MM.1S (cell line): ENCODE measurements around the gene MYL6B.
A peak's percentile ranks its signal among the peaks of the same experiment; 100 is the strongest.

Experiments used
- DNase-seq: peaks from one replicate; pipeline ENCODE4 v3.0.0-alpha.2; 2015
- H2AFZ ChIP-seq: fragments of 300-600 bp; sonication (generic); 2 replicates; pipeline ENCODE4 v1.6.0; 2016; ENCODE audit warnings: antibody characterized with exemption, low read length
- H3F3A ChIP-seq: fragments of 300-600 bp; sonication (generic); 2 replicates; pipeline ENCODE4 v1.6.1; 2016; ENCODE audit warnings: mild to moderate bottlenecking, antibody characterized with exemption, low read length, moderate library complexity, mixed read lengths; ENCODE audit not compliant: insufficient read depth
- H3K27ac ChIP-seq: fragments of 300-600 bp; sonication (generic); 2 replicates; pipeline ENCODE4 v1.5.1; 2016; ENCODE audit warnings: mild to moderate bottlenecking, low read length
- H3K27me3 ChIP-seq: fragments of 300-600 bp; sonication (generic); replicated peaks from 2 replicates; pipeline ENCODE4 v1.6.0; 2016; ENCODE audit warnings: low read length; ENCODE audit not compliant: insufficient read depth
- H3K36me3 ChIP-seq: fragments of 300-600 bp; sonication (generic); replicated peaks from 2 replicates; pipeline ENCODE4 v1.6.1; 2016; ENCODE audit warnings: mild to moderate bottlenecking, low read length, mixed read lengths; ENCODE audit not compliant: insufficient read depth
- H3K4me1 ChIP-seq: fragments of 300-600 bp; sonication (generic); 2 replicates; pipeline ENCODE4 v1.6.1; 2016; ENCODE audit warnings: low read length, mixed read lengths
- H3K4me2 ChIP-seq: fragments of 300-600 bp; sonication (generic); 2 replicates; pipeline ENCODE4 v1.6.0; 2016; ENCODE audit warnings: low read depth, low read length
- H3K4me3 ChIP-seq: fragments of 300-600 bp; sonication (generic); 2 replicates; pipeline ENCODE4 v1.5.1; 2016; ENCODE audit warnings: low read length, mixed read lengths
- H3K79me2 ChIP-seq: fragments of 300-600 bp; sonication (generic); 2 replicates; pipeline ENCODE4 v1.6.1; 2016; ENCODE audit warnings: mixed run types, low read length, mixed read lengths
- H3K9ac ChIP-seq: fragments of 300-600 bp; sonication (generic); 2 replicates; pipeline ENCODE4 v1.6.1; 2016; ENCODE audit warnings: low read length, mixed read lengths
- H3K9me2 ChIP-seq: fragments of 300-600 bp; sonication (generic); replicated peaks from 2 replicates; pipeline ENCODE4 v1.6.1; 2016; ENCODE audit warnings: mild to moderate bottlenecking, low read length, mixed read lengths; ENCODE audit not compliant: insufficient read depth
- H3K9me3 ChIP-seq: fragments of 300-600 bp; sonication (generic); replicated peaks from 2 replicates; pipeline ENCODE4 v1.6.1; 2016; ENCODE audit warnings: mild to moderate bottlenecking, low read length, mixed read lengths; ENCODE audit not compliant: insufficient read depth
- H4K20me1 ChIP-seq: fragments of 300-600 bp; sonication (generic); 2 replicates; pipeline ENCODE4 v1.6.1; 2016; ENCODE audit warnings: mild to moderate bottlenecking, low read length, moderate library complexity, mixed read lengths; ENCODE audit not compliant: insufficient read depth
- CTCF ChIP-seq: fragments of 300-600 bp; sonication (generic); IDR thresholded peaks from 2 replicates; pipeline ENCODE4 v1.5.1; 2016; ENCODE audit warnings: antibody characterized with exemption, low read length, mixed read lengths
- EZH2 ChIP-seq: fragments of 300-600 bp; sonication (generic); optimal IDR thresholded peaks from 2 replicates; pipeline ENCODE3; 2017; ENCODE audit warnings: low read depth, mild to moderate bottlenecking, antibody characterized with exemption, low read length, mixed read lengths
- EZH2phosphoT487 ChIP-seq: fragments of 300-600 bp; sonication (generic); IDR thresholded peaks from 2 replicates; pipeline ENCODE4 v1.6.1; 2018; ENCODE audit warnings: antibody characterized with exemption, low read length

Gene MYL6B

DNA sequence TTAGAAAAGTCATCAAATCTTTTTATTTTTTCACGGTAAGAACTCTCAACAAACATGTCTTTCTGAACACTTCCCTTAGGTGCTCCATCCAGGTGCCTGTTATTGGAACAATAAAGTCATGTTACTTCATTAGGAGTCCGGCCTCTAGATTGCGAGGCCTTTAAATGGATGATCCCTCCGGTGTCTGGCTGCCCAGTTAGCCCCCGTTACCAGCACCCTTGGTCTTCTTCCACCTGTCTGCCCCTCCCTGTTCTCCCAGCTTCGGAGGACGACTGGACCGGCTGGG is 48.6 kb upstream of the MYL6B start:
- H3K36me3 ChIP-seq = peaks cover 15% of the 10 kb centered on the region
- TF ChIP-seq EZH2phosphoT487 (no peak), CTCF (no peak), EZH2 (no peak)
- DNase-seq = peak; percentile 16
- no peaks in the 10 kb centered on the region for H3K9me3 ChIP-seq
- H4K20me1 ChIP-seq = peaks cover 6% of the 10 kb centered on the region; the same call in 1 of the 2 replicates
- peak overlapping the region; percentile 83 for H3K9ac ChIP-seq
- peak overlapping the region; percentile 25; the same call in 1 of the 2 replicates for H3K27ac ChIP-seq
- no peaks in the 10 kb centered on the region for H3K9me2 ChIP-seq
- H3K4me2 ChIP-seq = peak overlapping the region; percentile 79
- H3K27me3 ChIP-seq = no peaks in the 10 kb centered on the region
- peaks cover 7% of the 10 kb centered on the region for H3K4me1 ChIP-seq
- peaks cover 42% of the 10 kb centered on the region for H3K79me2 ChIP-seq
- H2AFZ ChIP-seq = peak overlapping the region; percentile 80
- H3K4me3 ChIP-seq = peak overlapping the region; percentile 78
- H3F3A ChIP-seq = 0 out of 2 replicates have a peak, but pooled peaks cover 5% of the 10 kb centered on the region

DNA sequence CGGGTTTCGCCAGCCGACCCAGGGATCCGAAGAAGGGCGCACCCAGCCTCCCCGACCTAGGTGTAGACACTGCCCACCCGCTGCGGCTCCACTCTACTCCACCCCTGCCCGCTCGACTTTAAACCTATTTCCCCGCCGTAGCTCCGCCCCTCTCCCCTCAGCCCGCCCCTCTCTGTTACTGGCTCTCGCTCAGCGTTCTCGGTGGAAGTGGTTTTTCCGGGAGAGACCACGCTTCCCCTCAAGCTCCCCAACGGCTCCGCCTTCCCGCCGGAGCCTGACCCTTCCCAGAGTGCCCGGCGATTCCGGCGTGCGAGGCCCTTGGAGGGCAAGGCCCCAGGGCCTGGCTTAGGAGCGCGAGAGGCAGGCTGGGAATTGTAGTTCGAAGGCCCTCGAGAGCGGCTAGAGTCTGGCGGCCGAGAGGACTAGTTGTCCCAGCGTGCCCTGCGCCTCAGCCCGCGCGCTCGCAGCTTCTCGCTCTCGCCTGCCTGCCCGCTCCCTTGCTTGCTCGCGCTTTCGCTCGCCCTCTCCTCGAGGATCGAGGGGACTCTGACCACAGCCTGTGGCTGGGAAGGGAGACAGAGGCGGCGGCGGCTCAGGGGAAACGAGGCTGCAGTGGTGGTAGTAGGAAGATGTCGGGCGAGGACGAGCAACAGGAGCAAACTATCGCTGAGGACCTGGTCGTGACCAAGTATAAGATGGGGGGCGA is 48.1 kb upstream of the MYL6B start, which contains the start of gene PA2G4:
Gene PA2G4, plus strand, starts transcription at position 451 of the 706 bp plus-strand sequence. Its CDS starts 179 bp downstream, at position 630.
- H3K79me2 ChIP-seq = peaks cover 42% of the 10 kb centered on the region
- H3K36me3 ChIP-seq = peaks cover 15% of the 10 kb centered on the region
- peak; percentile 99 for DNase-seq
- peak within 1 kb of the TSS; percentile 80 for H2AFZ ChIP-seq
- peak within 1 kb of the TSS; percentile 83 for H3K9ac ChIP-seq
- H3K4me1 ChIP-seq = peaks cover 7% of the 10 kb centered on the region
- peak within 1 kb of the TSS; percentile 78 for H3K4me3 ChIP-seq
- no peaks in the 10 kb centered on the region for H3K9me2 ChIP-seq
- H3K4me2 ChIP-seq = peak within 1 kb of the TSS; percentile 89
- no peaks in the 10 kb centered on the region for H3K9me3 ChIP-seq
- H3F3A ChIP-seq = 0 out of 2 replicates have a peak, but pooled peaks cover 5% of the 10 kb centered on the region
- H4K20me1 ChIP-seq = peaks cover 6% of the 10 kb centered on the region; the same call in 1 of the 2 replicates
- peak within 1 kb of the TSS; percentile 38; the same call in 1 of the 2 replicates for H3K27ac ChIP-seq
- TF ChIP-seq EZH2phosphoT487 = no peak
- TF ChIP-seq EZH2 = no peak
- no peak for TF ChIP-seq CTCF
- H3K27me3 ChIP-seq = no peaks in the 10 kb centered on the region

DNA sequence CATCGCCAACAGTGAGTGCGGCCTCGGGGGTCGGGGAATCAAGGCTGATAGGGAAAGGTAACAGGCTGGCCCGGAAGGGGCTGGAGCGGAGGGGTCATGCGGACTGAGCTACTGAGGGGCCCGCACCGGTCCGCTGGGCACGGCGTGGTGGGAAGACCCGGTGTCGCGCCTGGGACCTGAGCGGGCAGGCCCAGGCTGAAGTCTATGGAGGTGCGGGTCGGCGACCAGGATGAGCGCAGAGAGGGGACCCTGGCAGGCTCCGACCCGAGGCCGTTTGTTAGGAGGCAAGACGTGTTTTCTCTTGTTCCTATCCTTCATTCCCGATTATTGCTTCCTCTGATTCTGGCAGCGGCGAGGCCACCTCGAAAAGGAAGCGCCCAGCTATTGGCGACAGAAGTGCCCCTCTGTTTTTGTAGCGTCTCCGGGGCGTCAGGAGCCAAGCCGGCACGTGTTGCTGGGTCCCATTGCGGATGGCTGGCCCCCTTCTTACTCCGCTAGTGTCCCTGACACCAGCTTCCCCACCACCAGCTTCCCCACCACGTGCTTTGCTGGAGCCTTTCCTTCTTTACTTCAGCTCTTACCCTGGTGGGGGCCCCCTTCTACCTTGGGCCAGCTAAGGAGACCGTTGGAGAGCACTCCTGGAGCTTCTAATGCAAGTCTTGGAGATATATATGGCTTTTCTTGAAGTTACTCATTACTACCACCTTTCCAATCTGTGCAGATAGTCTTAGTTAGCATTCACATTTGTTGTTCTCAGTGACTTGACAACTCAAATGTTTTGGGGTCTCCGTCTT is 47.4 kb upstream of the MYL6B start:
- H3K9ac ChIP-seq = peak overlapping the region; percentile 83
- TF ChIP-seq CTCF = 0 out of 2 replicates have a peak, but pooled peaks have one; percentile 10
- TF ChIP-seq EZH2 = no peak
- peaks cover 5% of the 10 kb centered on the region; the same call in 1 of the 2 replicates for H3F3A ChIP-seq
- no peaks in the 10 kb centered on the region for H3K9me2 ChIP-seq
- DNase-seq = peak; percentile 19
- H3K79me2 ChIP-seq = peaks cover 42% of the 10 kb centered on the region
- H3K9me3 ChIP-seq = no peaks in the 10 kb centered on the region
- H3K4me2 ChIP-seq = peak overlapping the region; percentile 89
- H3K4me1 ChIP-seq = peaks cover 7% of the 10 kb centered on the region
- H3K27ac ChIP-seq = peak overlapping the region; percentile 38; the same call in 1 of the 2 replicates
- H2AFZ ChIP-seq = peak overlapping the region; percentile 31
- H3K36me3 ChIP-seq = peaks cover 18% of the 10 kb centered on the region
- no peaks in the 10 kb centered on the region for H3K27me3 ChIP-seq
- H4K20me1 ChIP-seq = peaks cover 6% of the 10 kb centered on the region; the same call in 1 of the 2 replicates
- H3K4me3 ChIP-seq = peak overlapping the region; percentile 78
